HepG2 (cell line): ENCODE data around the gene HS3ST5.

ENCODE experiments used
- NFAT5 ChIP-seq: sonication (generic); formaldehyde crosslinking; IDR thresholded peaks from 2 replicates; pipeline ENCODE4 v1.4.0; 2020; ENCODE audit warnings: missing genetic modification reagents
- ZBTB40 ChIP-seq, 2 experiments: fragments of 450-650 bp in 1 of 2; sonication (generic) in 1 of 2; formaldehyde crosslinking in 1 of 2; IDR thresholded peaks; 2 replicates each; pipeline versions ENCODE4 v1.6.1 to v1.8.0; 2016 to 2022; ENCODE audit warnings: antibody characterized with exemption in 1 of 2, mild to moderate bottlenecking in 1 of 2, missing genetic modification reagents in 1 of 2
- ZNF512 ChIP-seq: sonication (generic); formaldehyde crosslinking; IDR thresholded peaks from 2 replicates; pipeline ENCODE4 v1.4.0; 2020; ENCODE audit warnings: mild to moderate bottlenecking, missing genetic modification reagents

GRCh38 chr6:114362396-114362795, 19.6 kb upstream of the HS3ST5 start:
- no peak for TF ChIP-seq ZBTB40 (IDR thresholded peaks at IDR 0.05)
- no peak for TF ChIP-seq ZBTB40 (CRISPR knock-in tag; IDR thresholded peaks at IDR 0.05)
- no peak for TF ChIP-seq ZNF512
- TF ChIP-seq NFAT5, result no peak
